BJ (cell line): ENCODE measurements around the gene LAPTM5. TPM values are rescaled to one million over a fixed set of nuclear protein-coding genes. Genes with fewer than 3 reads are reported as not detected.

Source experiments
- CTCF ChIA-PET: fragments of 350-600 bp; formaldehyde crosslinking; extraction: SDS; loops from one replicate; lab custom pipeline; 2021; ENCODE audit warnings: antibody characterized with exemption, inconsistent platforms; lab: Yijun Ruan, JAX
- POLR2A ChIA-PET: fragments of 300-600 bp; sonication (Branson Sonifier 250); formaldehyde crosslinking; extraction: SDS; loops from one replicate; lab custom pipeline; 2021; ENCODE audit warnings: antibody characterized with exemption; lab: Charles Lee
- DNase-seq: peaks from one replicate; pipeline ENCODE4 v3.0.0-alpha.2; 2011; ENCODE audit warnings: low read depth
- H3K27me3 ChIP-seq: 2 replicates; pipeline ENCODE4 v1.6.0; 2011; ENCODE audit warnings: low read length; ENCODE audit not compliant: control insufficient read depth, insufficient read depth
- H3K36me3 ChIP-seq: 2 replicates; pipeline ENCODE4 v1.5.1; 2011; ENCODE audit warnings: low read length; ENCODE audit not compliant: control insufficient read depth, insufficient read depth
- H3K4me3 ChIP-seq: 2 replicates; pipeline ENCODE4 v1.5.1; 2011; ENCODE audit warnings: low read depth, mild to moderate bottlenecking, control low read depth, low read length
- CTCF ChIP-seq: IDR thresholded peaks from 2 replicates; pipeline ENCODE4 v1.5.1; 2011; ENCODE audit warnings: low read depth, mild to moderate bottlenecking, control low read depth, inconsistent platforms, low read length, moderate library complexity; ENCODE audit not compliant: insufficient read depth
- polyA plus RNA-seq: library from polyadenylated mRNA; depleted of rRNA; stranded (reverse); fragments of >200 nt; gene quantifications from 2 replicates; pipeline ENCODE4 v1.2.3, GENCODE V29; 2011

The LAPTM5 gene
- polyA plus RNA-seq, 1 experiment, result 2.1 TPM

DNA sequence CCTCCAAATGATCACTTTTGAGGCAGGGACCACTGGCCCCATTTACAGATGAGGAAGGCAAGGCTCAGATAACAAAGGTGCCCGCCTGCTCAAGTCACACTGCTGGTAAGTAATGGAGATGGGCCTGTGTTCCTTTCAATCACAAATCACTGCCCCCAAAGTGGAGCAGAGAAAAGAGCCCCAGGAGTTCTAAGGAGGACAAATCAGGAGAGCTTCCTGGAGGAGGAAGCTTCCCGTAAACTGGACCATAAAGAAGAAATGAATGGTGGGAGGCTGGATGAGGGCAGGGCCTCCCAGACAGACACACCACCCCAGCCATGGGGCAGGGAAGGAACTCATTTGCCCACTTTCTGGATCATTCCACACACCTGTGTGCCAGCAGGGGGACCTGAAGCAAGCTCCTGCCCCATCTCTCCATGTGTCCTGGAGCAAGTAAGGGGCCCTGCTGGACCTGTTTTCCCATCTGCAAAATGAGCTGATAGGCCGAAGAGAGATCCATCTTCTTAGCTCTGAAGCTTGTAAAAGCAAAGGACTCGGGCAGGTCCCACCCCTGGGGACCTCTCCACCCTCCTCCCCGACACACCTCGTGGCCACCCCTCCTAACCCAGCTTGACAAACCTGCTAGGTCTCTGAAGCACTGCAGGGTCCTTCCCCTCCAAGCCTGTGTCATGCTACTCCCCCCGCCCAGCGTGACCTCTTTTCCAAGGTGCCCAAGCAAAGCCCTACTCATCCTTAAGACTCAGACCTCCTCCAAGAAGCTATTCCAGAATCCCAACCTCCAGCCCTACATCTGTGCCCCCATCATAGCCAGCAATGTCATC is 5.5 kb downstream of the LAPTM5 start:
- no peak for TF ChIP-seq CTCF
- H3K36me3 ChIP-seq, result no peaks in the 10 kb centered on the region
- no peaks in the 10 kb centered on the region for H3K27me3 ChIP-seq
- H3K4me3 ChIP-seq, result no peak overlapping the region
- no peak for DNase-seq
- ChIA-PET CTCF (interaction anchor here (1.2 to 1.7 kb wide), 2 partner anchors 33 to 50 kb away, joined by 4 to 5 read pairs; no protein-coding TSS in a partner anchor), POLR2A (no interaction called here)

DNA sequence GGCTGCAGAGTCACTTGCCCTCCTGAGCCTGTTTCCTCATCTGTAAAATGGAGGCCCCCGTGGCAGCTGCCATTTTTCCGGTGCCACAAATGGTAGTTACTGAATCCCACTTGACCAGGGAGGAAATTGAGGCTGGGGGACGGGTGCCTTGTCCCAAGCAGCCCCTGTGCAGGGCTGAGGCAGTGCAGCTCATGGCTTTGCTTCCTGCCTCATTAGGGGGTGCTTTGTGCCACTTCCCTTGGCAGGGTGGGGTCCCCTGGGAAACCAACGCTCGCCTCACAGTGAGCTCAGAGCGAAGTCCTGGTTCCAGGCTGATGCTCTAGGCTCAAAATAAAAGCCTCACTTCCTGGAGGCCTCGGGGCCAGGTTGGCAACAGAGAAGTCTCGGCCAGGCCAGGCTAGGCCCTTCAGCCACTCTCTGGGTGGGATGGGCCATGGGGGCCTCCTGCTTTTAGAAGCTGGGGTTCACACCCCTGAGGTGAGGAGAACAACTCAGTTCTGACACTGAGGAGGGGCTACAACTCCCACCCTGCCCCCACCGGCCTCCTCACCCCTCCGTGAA is 6.8 kb downstream of the LAPTM5 start:
- Histone ChIP-seq H3K36me3 (no peaks in the 10 kb centered on the region), H3K27me3 (no peaks in the 10 kb centered on the region), H3K4me3 (no peak overlapping the region)
- ChIA-PET POLR2A (no interaction called here), CTCF (interaction anchor here (0.8 to 2.7 kb wide), 2 partner anchors 29 to 32 kb away, joined by 3 to 8 read pairs; no protein-coding TSS in a partner anchor)
- no peak for TF ChIP-seq CTCF
- DNase-seq, result no peak

- Histone ChIP-seq H3K4me3 (no peak overlapping the region), H3K36me3 (no peaks in the 10 kb centered on the region), H3K27me3 (no peaks in the 10 kb centered on the region)
- no peak for DNase-seq
- no peak for TF ChIP-seq CTCF
- ChIA-PET CTCF (interaction anchor here (2.7 kb wide), 1 partner anchor 33 kb away, joined by 8 read pairs; no protein-coding TSS in a partner anchor), POLR2A (no interaction called here)
Observed at GRCh38 chr1:30749691-30750583, 7.6 kb downstream of the LAPTM5 start.

- Histone ChIP-seq H3K27me3 (peaks cover 1% of the 10 kb centered on the region), H3K36me3 (no peaks in the 10 kb centered on the region), H3K4me3 (no peak overlapping the region)
- POLR2A ChIA-PET, result no interaction called here
- TF ChIP-seq CTCF, result no peak
- DNase-seq, result no peak
- CTCF ChIA-PET, result interaction anchor here (0.9 to 2.7 kb wide), 3 partner anchors 29 to 34 kb away, joined by 4 to 8 read pairs (median 4); no protein-coding TSS in a partner anchor
Observed at GRCh38 chr1:30748699-30749401, 8.7 kb downstream of the LAPTM5 start.
